ENCODE measurements around the gene MEF2D.

The MEF2D gene

DNA sequence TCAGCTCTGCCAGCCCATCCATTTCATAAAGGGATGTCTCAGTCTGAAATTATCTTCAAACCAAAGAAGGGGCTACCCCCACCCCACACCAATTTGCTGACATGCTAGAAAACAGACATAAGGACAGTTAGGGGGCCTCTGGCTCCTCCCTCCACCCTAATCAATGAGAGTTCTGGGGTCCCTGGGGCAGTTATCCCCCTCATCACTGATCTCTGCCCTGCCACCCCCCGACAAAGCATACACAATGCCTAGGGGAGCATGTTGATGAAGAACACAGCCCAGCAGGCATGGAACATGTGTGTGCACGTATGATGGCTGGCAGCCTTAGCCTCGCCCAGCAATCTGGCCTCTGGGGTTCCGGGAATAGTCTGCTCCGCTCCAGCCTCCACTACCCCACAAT lies 72.6 kb downstream of the MEF2D start:
- DNase-seq (ENCODE audit: low read depth) = no peak

DNA sequence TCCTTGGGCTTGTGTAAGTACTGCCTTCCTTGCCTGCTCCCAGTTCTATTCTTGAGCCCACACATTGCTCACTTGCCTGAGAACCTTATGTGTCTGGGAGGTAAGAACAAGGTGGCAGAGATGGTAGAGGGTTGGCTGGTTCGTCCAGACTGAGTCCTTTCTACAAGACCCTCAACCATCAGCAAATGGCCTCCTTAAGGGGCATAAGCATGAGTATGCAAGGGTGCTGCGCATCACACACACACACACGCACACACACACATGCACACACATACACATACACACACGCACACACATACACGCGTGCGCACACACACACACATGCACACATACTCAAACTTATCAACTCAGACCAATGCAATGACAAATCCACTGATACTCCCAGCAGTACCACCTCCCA lies 74.6 kb downstream of the MEF2D start:
- no peak for DNase-seq (ENCODE audit: low read depth)

DNA sequence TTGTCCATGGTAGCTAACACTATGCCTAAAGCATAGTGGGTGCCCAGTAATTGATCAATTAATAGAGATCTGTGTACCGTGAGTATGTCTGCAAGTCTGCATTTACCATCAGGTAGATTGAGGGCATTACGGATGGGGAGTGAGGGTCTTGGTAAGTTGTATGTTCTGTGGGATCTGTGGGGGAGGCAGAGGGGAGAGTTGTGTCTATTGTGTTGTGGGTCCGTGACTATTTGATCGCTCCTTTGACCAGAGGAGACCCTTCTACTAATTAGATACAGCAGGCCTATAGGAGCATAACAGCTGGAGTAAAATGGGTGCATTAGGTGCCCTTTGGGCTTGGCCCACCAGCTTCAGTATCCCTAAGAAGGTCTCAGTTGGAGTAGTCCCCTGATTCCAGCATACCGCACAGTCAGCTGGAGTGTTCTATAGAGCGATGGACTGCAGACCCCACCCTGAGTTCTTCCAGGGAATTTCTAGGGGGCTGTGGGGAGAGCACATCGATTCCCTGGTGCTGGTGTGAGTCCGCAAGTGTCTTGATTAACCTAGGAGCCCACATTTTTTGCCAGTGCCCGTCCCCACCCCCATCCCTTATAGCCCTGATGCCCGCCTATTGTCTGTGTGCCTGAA lies 75.7 kb downstream of the MEF2D start:
- no peak for DNase-seq (ENCODE audit: low read depth)

DNA sequence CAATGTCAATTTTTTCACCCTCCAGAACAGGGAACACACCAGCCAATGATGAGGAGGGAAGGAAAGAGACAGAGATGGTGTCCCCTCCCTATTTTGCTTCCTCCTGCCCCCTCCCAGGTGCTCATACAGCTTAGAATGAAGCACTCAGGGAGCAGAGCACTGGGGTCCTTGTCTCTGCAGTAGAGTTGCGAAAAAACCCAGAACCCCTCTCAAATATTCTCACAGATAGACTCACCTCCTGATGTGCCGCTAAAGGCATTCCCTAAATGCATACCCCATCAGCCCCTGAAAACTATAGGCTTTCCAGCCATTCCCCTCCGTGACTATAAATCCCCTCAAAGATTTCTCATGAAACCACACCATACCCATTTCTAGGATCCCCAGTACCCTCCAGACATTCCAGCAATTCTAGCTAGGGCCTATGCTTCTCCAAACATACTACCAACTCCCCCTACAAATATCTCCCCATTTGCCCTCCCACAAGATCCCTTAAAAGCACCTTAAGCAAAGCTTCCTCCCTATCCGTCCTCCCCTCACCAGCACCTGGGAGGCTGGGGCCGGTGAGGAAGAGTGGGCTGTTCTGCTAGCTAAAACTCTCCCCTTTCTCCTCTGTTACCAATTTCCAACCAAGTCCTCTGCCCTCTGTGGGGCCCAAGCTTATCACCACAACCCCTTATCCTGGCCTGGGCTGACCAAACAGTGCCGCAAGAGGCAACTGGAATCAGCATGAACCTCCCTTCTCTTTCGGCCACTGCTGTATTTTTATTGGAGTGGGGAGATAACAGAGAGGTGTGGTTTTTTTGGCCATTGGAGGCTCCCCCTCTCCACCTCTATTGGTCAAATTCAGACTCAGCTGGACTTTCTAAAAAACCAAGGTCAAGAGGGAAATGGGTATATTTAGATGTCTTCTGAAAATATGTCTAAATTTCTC lies 76.9 kb downstream of the MEF2D start:
- no peak for DNase-seq (ENCODE audit: low read depth)

DNA sequence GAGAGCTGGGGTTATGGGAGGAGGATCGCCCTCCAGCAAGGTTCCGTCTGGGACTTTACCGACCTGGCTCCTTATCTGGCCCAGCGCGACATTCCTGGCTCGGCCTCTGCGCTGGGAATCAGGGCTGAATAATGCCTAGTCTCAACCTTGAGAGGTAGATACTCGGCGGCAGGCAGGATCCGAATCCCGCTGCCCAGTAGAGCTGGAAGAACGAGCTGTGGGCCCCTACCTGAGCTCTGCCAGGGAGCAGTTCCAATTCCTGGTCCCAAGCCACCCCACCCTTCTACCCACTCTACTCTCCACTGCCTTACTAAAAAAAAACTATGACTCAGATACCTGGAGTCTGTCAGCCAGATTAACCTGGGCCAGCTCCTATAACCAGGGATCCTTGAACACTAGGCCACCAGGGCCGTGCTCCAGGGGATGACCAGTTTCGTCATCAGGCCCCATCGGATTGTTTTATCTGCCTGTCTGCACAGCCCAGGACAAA lies 77.9 kb downstream of the MEF2D start:
- no peak for DNase-seq (ENCODE audit: low read depth)

DNA sequence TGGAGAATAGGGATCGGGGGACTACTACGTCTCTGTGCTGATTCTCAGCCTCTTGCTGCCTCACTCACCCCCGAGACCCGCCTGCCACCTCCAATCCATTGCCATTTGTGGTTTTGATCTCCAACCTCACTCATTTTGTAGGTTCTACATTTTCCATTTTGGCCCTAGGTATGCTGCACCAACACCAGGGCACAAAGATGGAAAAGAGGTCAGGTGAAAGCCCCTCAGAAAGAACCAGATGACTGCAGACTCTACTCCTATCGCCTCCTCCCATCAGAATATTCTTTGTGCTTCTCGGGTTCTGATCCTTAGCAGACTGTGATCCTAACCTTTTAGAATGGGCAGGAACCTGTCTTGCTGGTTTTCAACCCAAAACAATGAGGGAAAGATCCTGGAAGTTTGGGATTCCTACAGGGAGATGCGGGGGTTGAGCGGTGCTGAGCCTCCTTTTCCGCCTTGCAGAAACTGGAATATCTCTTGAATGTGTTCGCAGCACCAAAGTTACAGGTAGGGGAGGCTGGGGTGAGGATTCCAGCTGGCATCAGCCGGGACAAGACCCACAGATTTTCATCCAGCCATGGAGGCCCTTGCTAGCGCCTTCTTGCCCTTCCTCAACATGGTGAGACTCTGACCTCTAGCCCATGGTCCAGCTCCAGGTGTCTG lies 78.5 kb downstream of the MEF2D start:
- no peak for DNase-seq (ENCODE audit: low read depth)

DNA sequence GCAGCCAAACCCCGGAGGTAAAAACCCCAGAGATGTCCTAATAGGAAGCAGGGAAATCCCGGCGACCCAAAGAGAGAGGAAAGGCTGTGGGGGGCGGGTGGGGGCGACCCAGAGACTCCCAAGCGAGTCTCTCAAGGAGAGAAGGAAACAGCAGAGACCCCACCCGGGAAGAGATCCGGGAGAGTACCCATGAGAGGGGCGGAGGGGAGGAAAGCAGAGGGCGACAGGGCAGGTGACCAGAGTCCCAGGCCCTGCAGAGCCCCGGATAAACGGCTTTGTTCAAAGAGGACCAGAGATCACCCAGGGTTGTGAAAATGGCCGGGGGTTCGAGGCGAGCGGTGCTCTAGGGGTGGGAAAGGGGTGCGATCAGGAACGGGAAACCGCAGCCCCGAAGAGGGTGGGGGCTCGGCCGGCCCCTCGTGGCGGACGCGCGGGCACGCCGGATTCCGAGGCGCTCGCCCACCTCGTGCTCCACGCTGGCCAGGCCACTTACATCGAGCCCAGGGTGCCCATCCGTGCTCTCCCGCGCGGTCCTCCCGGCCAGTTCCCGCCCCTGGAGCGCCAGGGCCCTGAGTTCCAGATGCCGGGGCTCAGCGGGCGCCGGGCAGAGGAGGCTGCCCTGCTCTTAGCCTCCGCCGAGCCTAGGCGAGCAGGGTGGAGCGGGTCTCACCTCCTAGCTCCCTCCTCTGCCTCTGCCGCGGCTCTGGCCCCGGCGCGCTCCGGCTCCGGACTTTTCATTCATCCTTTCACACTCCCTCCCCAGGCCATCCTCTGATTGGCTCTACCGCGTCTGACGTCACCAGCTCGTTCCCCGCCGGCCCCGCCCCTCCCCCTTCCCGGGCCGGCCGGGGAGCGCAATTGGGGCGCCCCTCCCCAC lies 79.3 kb downstream of the MEF2D start:
- DNase-seq (ENCODE audit: low read depth) = peak; percentile 76

DNA sequence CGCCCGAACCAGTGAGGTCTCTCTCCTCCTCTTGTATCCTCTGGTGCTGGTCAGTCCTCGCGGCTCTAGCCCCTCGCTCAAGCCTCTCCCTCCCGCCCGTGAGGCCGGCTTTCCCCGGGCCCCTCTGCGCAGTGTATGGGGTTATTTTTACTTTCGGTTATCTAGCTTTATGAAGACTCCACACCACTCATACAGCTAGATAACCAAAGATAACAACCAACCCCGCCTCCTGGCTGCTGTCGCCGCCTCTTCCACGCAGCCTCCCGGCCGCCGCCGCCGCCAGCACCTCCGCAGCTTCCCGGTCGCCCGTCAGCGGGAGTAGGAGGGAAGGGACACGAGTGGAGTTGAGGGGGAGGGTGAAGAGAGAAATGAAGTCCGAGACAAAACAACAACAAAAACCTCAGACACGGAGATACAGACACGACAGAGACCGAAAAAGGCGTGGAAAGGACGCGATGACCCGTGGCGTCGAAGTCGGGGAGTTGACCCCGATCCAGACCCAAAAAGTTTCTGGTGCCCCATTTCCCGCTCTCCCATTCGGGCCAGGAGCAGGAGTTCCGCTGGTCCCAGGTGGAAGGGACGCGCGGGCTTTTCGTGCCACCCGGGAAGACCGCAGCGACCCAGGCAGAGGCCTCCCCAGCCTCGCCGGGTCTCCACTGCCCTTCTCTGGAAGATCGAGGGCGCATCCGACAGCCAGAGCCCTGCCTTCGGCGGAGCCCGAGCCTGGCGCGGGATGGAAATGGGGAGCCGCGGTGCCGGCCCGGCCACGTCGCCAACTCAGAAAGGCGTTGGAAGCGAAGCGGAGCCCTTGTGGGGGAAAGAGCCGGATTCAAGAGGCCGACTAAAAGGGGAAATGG lies 80.1 kb downstream of the MEF2D start:
- no peak for DNase-seq (ENCODE audit: low read depth)

DNA sequence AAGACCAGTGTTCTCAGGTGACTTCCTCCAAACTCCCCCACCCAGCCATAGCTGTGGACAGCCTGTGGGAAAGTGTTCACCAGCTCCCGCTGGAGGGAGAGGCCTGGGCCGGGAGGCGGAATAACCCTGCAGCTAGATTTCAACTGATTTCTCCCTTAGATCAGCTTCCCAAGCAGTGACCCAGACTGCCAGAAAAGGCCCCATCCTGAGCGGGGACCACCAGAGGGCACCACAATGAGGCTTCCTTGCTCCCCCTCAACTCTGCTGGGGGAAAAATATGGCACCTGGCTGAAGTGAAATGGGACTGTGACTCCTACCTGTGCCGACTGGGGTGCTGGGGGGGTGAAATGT lies 80.7 kb downstream of the MEF2D start:
- no peak for DNase-seq (ENCODE audit: low read depth)

DNA sequence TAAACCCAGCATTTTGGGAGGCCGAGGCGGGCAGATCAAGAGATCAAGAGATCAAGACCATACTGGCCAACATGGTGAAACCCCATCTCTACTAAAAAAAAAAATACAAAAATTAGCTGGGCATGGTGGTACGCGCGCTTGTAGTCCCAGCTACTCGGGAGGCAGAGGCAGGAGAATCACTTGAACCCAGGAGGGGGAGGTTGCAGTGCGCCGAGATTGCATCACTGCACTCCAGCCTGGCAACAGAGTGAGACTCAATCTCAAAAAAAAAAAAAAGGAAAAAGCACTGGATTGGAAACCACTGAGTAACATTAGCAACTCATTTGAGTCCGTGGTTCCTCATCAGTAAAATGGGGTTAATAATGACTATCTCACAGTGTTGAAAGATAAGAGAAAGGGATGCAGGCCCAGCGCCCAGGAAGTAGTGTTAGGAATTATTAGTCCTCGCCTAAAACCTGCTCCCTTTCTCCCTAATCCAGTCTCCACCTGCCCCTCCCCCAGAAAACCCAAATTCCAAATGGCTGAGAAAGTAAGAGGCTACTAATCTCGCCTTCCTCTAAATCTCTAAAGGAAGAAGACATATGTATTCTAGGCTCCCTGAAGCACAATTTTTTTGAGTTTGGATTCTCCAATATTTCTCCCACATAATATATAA lies 82.0 kb downstream of the MEF2D start:
- no peak for DNase-seq (ENCODE audit: low read depth)

DNA sequence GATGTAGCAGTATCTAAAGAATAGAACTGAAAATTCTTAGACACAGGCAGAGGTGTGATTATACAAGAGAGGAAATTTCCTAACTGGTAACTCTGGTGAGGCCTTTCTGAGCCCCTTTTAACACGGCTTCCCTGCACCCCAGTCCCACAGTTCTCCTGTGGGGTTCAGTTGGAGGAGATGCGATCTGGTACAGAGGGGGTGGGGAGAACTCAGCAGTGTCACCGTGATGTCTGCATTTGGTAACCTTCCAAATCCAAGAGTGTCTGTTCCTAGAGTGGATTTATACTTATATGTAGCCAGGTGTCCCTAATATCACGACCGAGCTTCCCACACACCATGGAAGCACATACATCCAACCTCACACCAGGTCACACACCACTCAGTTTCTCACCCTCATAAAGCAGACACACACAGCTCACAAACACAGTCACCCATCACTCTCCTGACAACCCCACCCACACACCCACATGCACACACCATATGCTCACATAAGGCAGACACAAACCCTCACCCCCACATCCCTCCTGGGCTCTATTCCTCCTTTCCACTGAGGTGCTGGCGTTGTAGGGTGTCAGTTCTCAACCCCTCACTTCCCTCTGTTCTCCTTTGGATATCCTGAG lies 83.1 kb downstream of the MEF2D start:
- DNase-seq (ENCODE audit: low read depth) = no peak

DNA sequence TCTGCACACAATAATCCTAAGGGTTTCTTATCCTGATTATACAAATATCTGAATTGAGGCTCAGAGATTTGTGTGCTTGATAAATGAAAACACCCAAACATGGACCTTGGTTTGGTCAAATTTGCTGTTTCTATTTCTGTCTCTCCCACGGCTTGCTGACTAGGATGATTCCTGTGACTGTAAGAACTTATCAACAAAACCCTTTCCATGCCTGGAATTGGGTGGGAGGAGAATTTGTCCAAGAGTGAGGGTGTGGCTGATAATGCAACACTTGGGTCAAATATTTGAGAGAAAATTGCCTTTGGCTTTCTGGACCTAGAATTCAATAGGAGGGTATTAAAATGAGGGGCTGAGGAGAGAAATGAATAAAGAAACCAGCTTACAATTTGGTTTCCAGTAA lies 83.6 kb downstream of the MEF2D start:
- DNase-seq (ENCODE audit: low read depth) = no peak

DNA sequence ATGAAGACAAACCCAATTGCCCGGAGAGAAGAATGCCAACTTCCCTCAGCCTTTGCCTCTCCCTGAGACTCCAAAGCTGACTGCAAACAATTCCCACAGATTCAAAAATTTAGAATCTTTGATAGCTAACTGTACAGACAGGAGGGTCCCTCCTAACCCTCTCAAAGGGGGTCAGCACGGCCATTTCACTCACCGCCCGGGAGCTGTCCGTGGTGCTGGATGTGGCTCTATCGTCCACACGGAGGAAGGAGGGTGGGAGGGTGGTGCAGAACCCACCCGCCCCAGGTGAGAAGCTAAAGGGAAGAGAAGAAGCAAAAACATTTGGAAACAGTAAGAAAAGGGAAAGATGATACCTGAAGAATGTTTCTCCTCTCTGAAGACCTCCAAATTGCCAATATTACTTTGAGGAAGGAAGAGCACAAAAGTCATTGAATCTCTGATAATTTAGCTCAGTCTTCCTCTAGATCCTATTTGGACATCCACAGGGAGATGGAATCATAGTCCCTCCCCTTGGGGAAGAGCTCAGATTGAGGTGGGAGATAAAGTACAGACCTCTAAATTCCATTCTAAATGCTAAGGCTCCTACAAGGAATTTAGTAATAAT lies 86.0 kb downstream of the MEF2D start:
- DNase-seq (ENCODE audit: low read depth) = peak; percentile 15

Measured in EH (cell line).